ENCODE results near the gene PRKCA.

The PRKCA gene

GRCh38 chr17:66436631-66437030 lies 134.2 kb downstream of the PRKCA start:
- Mint-ChIP-seq H3K27ac (no peak overlapping the region), H3K4me1 (peaks cover 32% of the 10 kb centered on the region), H3K27me3 (no peaks in the 10 kb centered on the region), H3K9me3 (no peaks in the 10 kb centered on the region), H3K4me3 (no peak overlapping the region), H3K36me3 (peaks cover 5% of the 10 kb centered on the region)

- Mint-ChIP-seq H3K36me3 (peaks cover 7% of the 10 kb centered on the region), H3K4me3 (no peak overlapping the region), H3K9me3 (no peaks in the 10 kb centered on the region), H3K4me1 (peaks cover 41% of the 10 kb centered on the region), H3K27ac (peak overlapping the region; percentile 75), H3K27me3 (no peaks in the 10 kb centered on the region)
These were observed 135.1 kb downstream of the PRKCA start for GRCh38 chr17:66437476-66438026.

- Mint-ChIP-seq H3K36me3 (peaks cover 10% of the 10 kb centered on the region), H3K4me1 (peaks cover 46% of the 10 kb centered on the region), H3K27me3 (no peaks in the 10 kb centered on the region), H3K9me3 (no peaks in the 10 kb centered on the region), H3K4me3 (no peak overlapping the region), H3K27ac (no peak overlapping the region)
These were observed 135.7 kb downstream of the PRKCA start for GRCh38 chr17:66438101-66438500.

- Mint-ChIP-seq H3K9me3 (no peaks in the 10 kb centered on the region), H3K4me1 (peaks cover 69% of the 10 kb centered on the region), H3K4me3 (peak overlapping the region; percentile 33), H3K36me3 (peaks cover 15% of the 10 kb centered on the region), H3K27me3 (no peaks in the 10 kb centered on the region), H3K27ac (no peak overlapping the region)
These were observed 138.8 kb downstream of the PRKCA start for GRCh38 chr17:66441101-66441661.

GRCh38 chr17:66443166-66443565 lies 140.8 kb downstream of the PRKCA start:
- Mint-ChIP-seq H3K36me3 (peaks cover 13% of the 10 kb centered on the region), H3K4me3 (no peak overlapping the region), H3K27ac (peak overlapping the region; percentile 78), H3K27me3 (no peaks in the 10 kb centered on the region), H3K4me1 (peaks cover 88% of the 10 kb centered on the region), H3K9me3 (no peaks in the 10 kb centered on the region)

GRCh38 chr17:66443606-66444005 lies 141.2 kb downstream of the PRKCA start:
- Mint-ChIP-seq H3K4me3 (no peak overlapping the region), H3K4me1 (peaks cover 88% of the 10 kb centered on the region), H3K27me3 (no peaks in the 10 kb centered on the region), H3K9me3 (no peaks in the 10 kb centered on the region), H3K36me3 (peaks cover 10% of the 10 kb centered on the region), H3K27ac (no peak overlapping the region)

GRCh38 chr17:66444031-66444430 lies 141.6 kb downstream of the PRKCA start:
- Mint-ChIP-seq H3K9me3 (no peaks in the 10 kb centered on the region), H3K4me1 (peaks cover 88% of the 10 kb centered on the region)

GRCh38 chr17:66445229-66445628 lies 142.8 kb downstream of the PRKCA start:
- H3K36me3 Mint-ChIP-seq, result peaks cover 10% of the 10 kb centered on the region
- peaks cover 88% of the 10 kb centered on the region for H3K4me1 Mint-ChIP-seq
- no peaks in the 10 kb centered on the region for H3K27me3 Mint-ChIP-seq
- H3K4me3 Mint-ChIP-seq, result no peak overlapping the region
- no peaks in the 10 kb centered on the region for H3K9me3 Mint-ChIP-seq
- no peak overlapping the region for H3K27ac Mint-ChIP-seq

More at GRCh38 chr17:66444031-66444430, 141.6 kb downstream of the PRKCA start:
- H3K27ac Mint-ChIP-seq, result no peak overlapping the region
- no peak overlapping the region for H3K4me3 Mint-ChIP-seq
- H3K36me3 Mint-ChIP-seq, result peaks cover 10% of the 10 kb centered on the region
- H3K27me3 Mint-ChIP-seq, result no peaks in the 10 kb centered on the region

GRCh38 chr17:66446419-66446818 lies 144.0 kb downstream of the PRKCA start:
- Mint-ChIP-seq H3K36me3 (peaks cover 10% of the 10 kb centered on the region), H3K4me3 (no peak overlapping the region), H3K9me3 (no peaks in the 10 kb centered on the region), H3K27ac (peak overlapping the region; percentile 78), H3K27me3 (no peaks in the 10 kb centered on the region), H3K4me1 (peaks cover 91% of the 10 kb centered on the region)

GRCh38 chr17:66447159-66447558 lies 144.7 kb downstream of the PRKCA start:
- H3K36me3 Mint-ChIP-seq, result peaks cover 12% of the 10 kb centered on the region
- peak overlapping the region; percentile 71 for H3K27ac Mint-ChIP-seq
- no peaks in the 10 kb centered on the region for H3K27me3 Mint-ChIP-seq
- H3K4me1 Mint-ChIP-seq, result peaks cover 91% of the 10 kb centered on the region
- no peak overlapping the region for H3K4me3 Mint-ChIP-seq
- H3K9me3 Mint-ChIP-seq, result no peaks in the 10 kb centered on the region

- H3K27ac Mint-ChIP-seq, result peak overlapping the region; percentile 61
- no peak overlapping the region for H3K4me3 Mint-ChIP-seq
- peaks cover 85% of the 10 kb centered on the region for H3K4me1 Mint-ChIP-seq
- H3K9me3 Mint-ChIP-seq, result no peaks in the 10 kb centered on the region
- H3K36me3 Mint-ChIP-seq, result peaks cover 7% of the 10 kb centered on the region
- H3K27me3 Mint-ChIP-seq, result no peaks in the 10 kb centered on the region
These were observed 145.7 kb downstream of the PRKCA start for GRCh38 chr17:66448026-66448639.

- no peak overlapping the region for H3K4me3 Mint-ChIP-seq
- no peaks in the 10 kb centered on the region for H3K27me3 Mint-ChIP-seq
- no peaks in the 10 kb centered on the region for H3K9me3 Mint-ChIP-seq
- peaks cover 83% of the 10 kb centered on the region for H3K4me1 Mint-ChIP-seq
- peak overlapping the region; percentile 20 for H3K27ac Mint-ChIP-seq
- H3K36me3 Mint-ChIP-seq, result peaks cover 12% of the 10 kb centered on the region
These were observed 147.1 kb downstream of the PRKCA start for GRCh38 chr17:66449418-66449977.

GRCh38 chr17:66450008-66450851 lies 147.8 kb downstream of the PRKCA start:
- H3K4me1 Mint-ChIP-seq, result peaks cover 80% of the 10 kb centered on the region
- H3K9me3 Mint-ChIP-seq, result no peaks in the 10 kb centered on the region
- H3K4me3 Mint-ChIP-seq, result peak overlapping the region; percentile 45
- peaks cover 12% of the 10 kb centered on the region for H3K36me3 Mint-ChIP-seq
- H3K27me3 Mint-ChIP-seq, result no peaks in the 10 kb centered on the region
- peak overlapping the region; percentile 88 for H3K27ac Mint-ChIP-seq

- peaks cover 14% of the 10 kb centered on the region for H3K36me3 Mint-ChIP-seq
- H3K4me1 Mint-ChIP-seq, result peaks cover 82% of the 10 kb centered on the region
- peaks cover 4% of the 10 kb centered on the region for H3K9me3 Mint-ChIP-seq
- peak overlapping the region; percentile 45 for H3K4me3 Mint-ChIP-seq
- H3K27ac Mint-ChIP-seq, result peak overlapping the region; percentile 9
- no peaks in the 10 kb centered on the region for H3K27me3 Mint-ChIP-seq
These were observed 148.4 kb downstream of the PRKCA start for GRCh38 chr17:66450852-66451158.

GRCh38 chr17:66451188-66452149 lies 149.1 kb downstream of the PRKCA start:
- Mint-ChIP-seq H3K27me3 (no peaks in the 10 kb centered on the region), H3K9me3 (peaks cover 6% of the 10 kb centered on the region), H3K27ac (peak overlapping the region; percentile 51), H3K4me1 (peaks cover 77% of the 10 kb centered on the region), H3K36me3 (peaks cover 15% of the 10 kb centered on the region), H3K4me3 (no peak overlapping the region)

Measured in activated naive CD4-positive, alpha-beta T cell treated with anti-CD3 and anti-CD28 coated beads, Interleukin-2, amount 50 U/mL, for 24 hours (primary cell).